HEK293 (cell line): ENCODE data around the gene GPATCH11.

Experiments used
- ELK4 ChIP-seq: IDR thresholded peaks from 2 replicates; pipeline ENCODE4 v1.6.1; 2011; ENCODE audit warnings: mild to moderate bottlenecking, low read depth, low read length, borderline replicate concordance
- HOXC10 ChIP-seq: sonication (generic); formaldehyde crosslinking; IDR thresholded peaks from 2 replicates; pipeline ENCODE4 v1.8.1; 2023; ENCODE audit warnings: mild to moderate bottlenecking, missing genetic modification reagents
- PRDM10 ChIP-seq: fragments of 450-650 bp; formaldehyde crosslinking; IDR thresholded peaks from 2 replicates; pipeline ENCODE4 v1.5.1; 2016; ENCODE audit warnings: missing biosample characterization, missing genetic modification characterization
- WT1 ChIP-seq: fragments of 450-650 bp; formaldehyde crosslinking; IDR thresholded peaks from 2 replicates; pipeline ENCODE4 v1.5.1; 2016; ENCODE audit warnings: missing biosample characterization, missing genetic modification characterization
- YY1 ChIP-seq: fragments of 450-650 bp; formaldehyde crosslinking; IDR thresholded peaks from 2 replicates; pipeline ENCODE4 v1.5.1; 2018; ENCODE audit warnings: missing biosample characterization, missing genetic modification characterization
- ZBTB10 ChIP-seq: fragments of 450-650 bp; formaldehyde crosslinking; IDR thresholded peaks from 2 replicates; pipeline ENCODE4 v1.5.1; 2016; ENCODE audit warnings: missing biosample characterization, missing genetic modification characterization
- ZBTB17 ChIP-seq: fragments of 450-650 bp; formaldehyde crosslinking; IDR thresholded peaks from 2 replicates; pipeline ENCODE4 v1.5.1; 2016; ENCODE audit warnings: missing biosample characterization, missing genetic modification characterization
- ZFP69B ChIP-seq: fragments of 450-650 bp; formaldehyde crosslinking; IDR thresholded peaks from 2 replicates; pipeline ENCODE4 v1.5.1; 2016; ENCODE audit warnings: missing biosample characterization, missing genetic modification characterization
- ZNF148 ChIP-seq: fragments of 450-650 bp; formaldehyde crosslinking; IDR thresholded peaks from 2 replicates; pipeline ENCODE4 v1.5.0; 2017; ENCODE audit warnings: missing biosample characterization, missing genetic modification characterization, borderline replicate concordance
- ZNF248 ChIP-seq: fragments of 450-650 bp; formaldehyde crosslinking; IDR thresholded peaks from 2 replicates; pipeline ENCODE4 v1.5.1; 2017; ENCODE audit warnings: missing biosample characterization, missing genetic modification characterization
- ZNF324 ChIP-seq: fragments of 450-650 bp; formaldehyde crosslinking; IDR thresholded peaks from 2 replicates; pipeline ENCODE4 v1.5.1; 2016; ENCODE audit warnings: missing biosample characterization, missing genetic modification characterization
- ZNF488 ChIP-seq: fragments of 450-650 bp; formaldehyde crosslinking; IDR thresholded peaks from 2 replicates; pipeline ENCODE4 v1.5.1; 2016; ENCODE audit warnings: missing biosample characterization, missing genetic modification characterization
- ZNF514 ChIP-seq: fragments of 450-650 bp; formaldehyde crosslinking; IDR thresholded peaks from 2 replicates; pipeline ENCODE4 v1.5.1; 2016; ENCODE audit warnings: missing biosample characterization, missing genetic modification characterization
- ZNF518A ChIP-seq: fragments of 450-650 bp; formaldehyde crosslinking; conservative IDR thresholded peaks from 2 replicates; pipeline ENCODE4 v1.5.1; 2016; ENCODE audit warnings: low read depth, missing biosample characterization, missing genetic modification characterization
- ZNF561 ChIP-seq: fragments of 450-650 bp; IDR thresholded peaks from 2 replicates; pipeline ENCODE4 v1.5.1; 2018; ENCODE audit warnings: missing biosample characterization, missing genetic modification characterization, borderline replicate concordance
- ZNF623 ChIP-seq: fragments of 450-650 bp; formaldehyde crosslinking; IDR thresholded peaks from 2 replicates; pipeline ENCODE4 v1.5.1; 2016; ENCODE audit warnings: missing biosample characterization, missing genetic modification characterization
- ZNF768 ChIP-seq: fragments of 450-650 bp; formaldehyde crosslinking; IDR thresholded peaks from 2 replicates; pipeline ENCODE4 v1.5.1; 2018; ENCODE audit warnings: missing biosample characterization, mild to moderate bottlenecking, missing genetic modification characterization
- ZNF777 ChIP-seq: fragments of 450-650 bp; formaldehyde crosslinking; IDR thresholded peaks from 2 replicates; pipeline ENCODE4 v1.5.1; 2017; ENCODE audit warnings: missing biosample characterization, missing genetic modification characterization, borderline replicate concordance
- ZNF785 ChIP-seq: fragments of 450-650 bp; formaldehyde crosslinking; IDR thresholded peaks from 2 replicates; pipeline ENCODE4 v1.5.1; 2016; ENCODE audit warnings: missing biosample characterization, missing genetic modification characterization
- ZNF843 ChIP-seq: fragments of 450-650 bp; formaldehyde crosslinking; IDR thresholded peaks from 2 replicates; pipeline ENCODE4 v1.5.1; 2016; ENCODE audit warnings: missing biosample characterization, missing genetic modification characterization

The GPATCH11 gene

GRCh38 chr2:37083873-37084794 is at the start of gene GPATCH11, which contains the start of gene HEATR5B (continued):
- TF ChIP-seq ZNF518A (tag by site-specific recombination) (no peak), YY1 (no peak), ZNF777 (peak; percentile 50; the same call in 1 of the 2 replicates), ZNF768 (no peak), ZBTB17 (tag by site-specific recombination) (peak; percentile 97), ELK4 (no peak), ZNF623 (tag by site-specific recombination) (no peak), ZNF785 (tag by site-specific recombination) (no peak), ZFP69B (tag by site-specific recombination) (0 out of 2 replicates have a peak, but pooled peaks have one; percentile 22), ZNF843 (no peak), WT1 (tag by site-specific recombination) (no peak), ZNF561 (tag by site-specific recombination) (peak; percentile 44; the same call in 1 of the 2 replicates), ZBTB10 (tag by site-specific recombination) (no peak), PRDM10 (peak; percentile 74), ZNF248 (tag by site-specific recombination) (no peak), ZNF514 (tag by site-specific recombination) (no peak), HOXC10 (CRISPR knock-in tag) (0 out of 2 replicates have a peak, but pooled peaks have one; percentile 40), ZNF148 (tag by site-specific recombination) (no peak), ZNF488 (tag by site-specific recombination) (no peak), ZNF324 (tag by site-specific recombination) (no peak)
